Right atrium auricular region (tissue), 2 donors: ENCODE results near the gene PHF19. TPM values are rescaled to one million over a fixed set of nuclear protein-coding genes. Genes with fewer than 3 reads are reported as not detected.
A peak's percentile ranks its signal among the peaks of the same experiment; 100 is the strongest.

Experiments used
- DNase-seq: peaks from one replicate; pipeline ENCODE4 v3.0.0-alpha.2; 2019; ENCODE audit warnings: low spot score
- H3K27ac ChIP-seq, 2 donors: fragments of 200-600 bp; sonication (generic); 1 replicate in 1 of 2; 2 replicates in 1 of 2; pipeline ENCODE4 v1.5.1; 2016 to 2019
- H3K27me3 ChIP-seq, 2 donors: fragments of 200-600 bp; sonication (generic); one replicate each; pipeline versions ENCODE4 v1.5.1 to v1.6.0; 2017 to 2019
- H3K36me3 ChIP-seq: fragments of 200-600 bp; sonication (generic); one replicate; pipeline ENCODE4 v1.5.1; 2016
- H3K4me1 ChIP-seq, 2 donors: fragments of 200-600 bp; sonication (generic); one replicate each; pipeline versions ENCODE4 v1.5.1 to v1.6.0; 2017 to 2019
- H3K4me3 ChIP-seq, 2 donors: fragments of 200-600 bp; sonication (generic); 1 replicate in 1 of 2; 2 replicates in 1 of 2; pipeline ENCODE4 v1.5.1; 2017 to 2019; ENCODE audit warnings: mild to moderate bottlenecking in 1 of 2, moderate library complexity in 1 of 2
- H3K9me3 ChIP-seq, 2 donors: fragments of 200-600 bp; sonication (generic); one replicate each; pipeline ENCODE4 v1.5.1; 2019
- CTCF ChIP-seq, 2 donors: fragments of 200-600 bp; sonication (generic); IDR thresholded peaks; one replicate each; pipeline ENCODE4 v1.5.1; 2019; ENCODE audit warnings: antibody characterized with exemption in 2 of 2
- total RNA-seq, 2 donors: library from RNA; depleted of rRNA; stranded (reverse); fragments of >200 nt; gene quantifications; one replicate each; pipeline ENCODE4 v1.1.0, GENCODE V29; 2016

The PHF19 gene
- total RNA-seq, 2 donors from 2014 or later, result 11.9 to 13.9 TPM

GRCh38 chr9:120841930-120842684, 34.9 kb downstream of the PHF19 start:
- Histone ChIP-seq H3K4me1 (peaks cover 0 to 19% of the 10 kb centered on the region in 2 donors), H3K4me3 (peak overlapping the region; percentile 83 to 90), H3K27me3 (no peaks in the 10 kb centered on the region), H3K36me3 (no peaks in the 10 kb centered on the region), H3K9me3 (no peaks in the 10 kb centered on the region), H3K27ac (peak overlapping the region; percentile 95 to 97)
- DNase-seq, result no peak
- TF ChIP-seq CTCF (IDR thresholded peaks at IDR 0.05), result no peak

DNA sequence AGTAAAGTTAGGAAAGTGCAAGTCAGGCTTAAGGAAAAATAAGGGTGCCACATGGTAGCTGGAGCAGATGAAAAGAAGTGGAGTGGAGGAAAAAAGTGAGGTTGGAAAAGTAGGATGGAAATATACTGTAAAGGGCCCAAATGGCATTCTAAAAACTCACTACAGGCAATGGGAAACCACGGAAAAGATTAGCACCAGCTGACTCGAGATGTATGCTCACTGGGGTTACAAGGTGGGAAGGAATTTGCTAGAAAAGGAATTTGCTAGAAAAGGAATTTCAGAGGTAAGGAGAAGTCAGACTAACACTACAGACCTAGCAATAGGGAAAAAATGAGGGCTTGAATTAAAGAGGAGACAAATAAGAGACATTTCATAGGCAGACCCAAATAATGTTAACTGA, 37.8 kb downstream of the PHF19 start:
- Histone ChIP-seq H3K36me3 (no peaks in the 10 kb centered on the region), H3K27ac (no peak overlapping the region), H3K27me3 (no peaks in the 10 kb centered on the region), H3K4me3 (no peak overlapping the region), H3K4me1 (peaks cover 0 to 19% of the 10 kb centered on the region in 2 donors), H3K9me3 (no peaks in the 10 kb centered on the region)
- DNase-seq, result no peak
- TF ChIP-seq CTCF (IDR thresholded peaks at IDR 0.05), result no peak

DNA sequence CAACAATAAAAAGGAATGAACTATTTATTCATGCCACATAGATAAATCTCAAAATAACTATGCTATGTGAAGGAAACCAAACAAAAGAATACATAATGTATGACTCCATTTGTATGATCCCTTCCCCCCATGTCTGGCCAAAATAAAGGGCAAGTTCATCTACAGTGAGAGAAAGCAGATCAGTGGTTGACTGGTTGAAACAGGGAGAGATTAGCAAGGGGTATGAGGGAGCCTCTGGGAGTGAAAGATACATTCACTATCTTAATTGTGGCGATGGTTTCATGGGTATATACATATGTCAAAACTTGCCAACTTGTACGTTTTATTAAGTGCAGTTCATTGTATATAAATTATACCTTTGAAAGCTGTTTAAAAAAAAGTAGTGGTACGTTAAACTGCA, 39.1 kb downstream of the PHF19 start:
- Histone ChIP-seq H3K4me3 (no peak overlapping the region), H3K27ac (no peak overlapping the region), H3K36me3 (no peaks in the 10 kb centered on the region), H3K4me1 (peaks cover 0 to 12% of the 10 kb centered on the region in 2 donors), H3K27me3 (no peaks in the 10 kb centered on the region), H3K9me3 (no peaks in the 10 kb centered on the region)
- TF ChIP-seq CTCF (IDR thresholded peaks at IDR 0.05), result no peak
- DNase-seq, result no peak

DNA sequence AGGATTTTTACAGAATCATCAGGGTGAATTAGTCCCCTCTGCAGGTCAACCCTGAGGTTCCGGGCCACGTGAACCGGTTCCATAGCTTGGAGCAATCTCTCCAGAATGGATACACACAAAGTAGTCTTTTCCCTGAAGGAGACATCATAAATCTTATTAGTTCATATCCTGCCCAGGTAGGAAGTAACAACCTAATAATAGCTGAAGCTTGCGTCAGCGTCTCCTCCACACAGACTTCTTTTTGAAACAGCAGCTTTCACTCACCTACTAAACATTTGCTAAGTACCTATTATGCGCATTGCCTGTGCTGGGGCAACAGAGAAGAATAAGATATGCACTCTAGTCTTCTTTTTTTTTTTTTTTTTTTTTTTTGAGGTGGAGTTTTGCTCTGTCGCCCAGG, 43.7 kb downstream of the PHF19 start:
- no peaks in the 10 kb centered on the region for H3K4me1 ChIP-seq
- peaks cover 41% of the 10 kb centered on the region for H3K36me3 ChIP-seq
- H3K9me3 ChIP-seq, result no peaks in the 10 kb centered on the region
- H3K27me3 ChIP-seq, result no peaks in the 10 kb centered on the region
- no peak overlapping the region for H3K4me3 ChIP-seq
- DNase-seq, result no peak
- no peak for TF ChIP-seq CTCF (IDR thresholded peaks at IDR 0.05)
- no peak overlapping the region for H3K27ac ChIP-seq

DNA sequence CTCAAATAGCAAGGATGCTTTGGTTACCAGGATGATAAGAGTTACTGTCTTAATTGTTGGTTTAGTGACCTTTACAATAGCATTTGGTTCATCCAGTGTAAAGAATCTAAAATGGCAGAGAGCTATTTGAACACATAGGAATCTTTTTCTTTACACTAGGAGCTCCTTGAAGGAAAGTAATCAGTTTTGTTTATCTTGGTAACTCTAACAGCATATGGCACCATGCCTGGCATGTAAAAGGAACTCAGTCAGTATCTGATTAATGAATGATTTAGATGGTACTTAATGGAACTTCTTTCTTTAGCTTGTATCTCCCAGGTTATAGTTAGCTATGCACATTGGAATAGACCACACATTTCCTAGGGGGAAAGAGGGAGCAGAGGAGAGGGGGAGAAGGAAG, 44.2 kb downstream of the PHF19 start:
- Histone ChIP-seq H3K9me3 (no peaks in the 10 kb centered on the region), H3K27me3 (no peaks in the 10 kb centered on the region), H3K4me3 (no peak overlapping the region), H3K36me3 (peaks cover 41% of the 10 kb centered on the region), H3K27ac (no peak overlapping the region), H3K4me1 (no peaks in the 10 kb centered on the region)
- no peak for DNase-seq
- no peak for TF ChIP-seq CTCF (IDR thresholded peaks at IDR 0.05)

DNA sequence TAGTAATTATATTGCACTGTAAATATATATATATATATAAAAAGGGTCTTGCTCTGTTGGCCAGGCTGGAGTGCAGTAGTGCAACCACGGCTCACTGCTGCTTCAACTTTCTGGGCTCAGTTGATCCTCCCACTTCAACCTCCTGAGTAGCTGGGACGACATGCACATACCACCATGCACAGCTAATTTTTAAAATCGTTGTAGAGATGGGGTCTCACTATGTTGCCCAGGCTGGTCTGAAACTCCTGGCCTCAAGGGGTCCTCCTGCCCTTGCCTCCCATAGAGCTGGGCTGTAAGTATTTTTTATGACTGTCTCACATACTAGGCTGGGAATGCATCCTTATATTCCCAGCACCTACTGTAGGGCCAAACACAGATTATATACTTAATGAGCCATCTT, 46.1 kb downstream of the PHF19 start:
- Histone ChIP-seq H3K36me3 (peaks cover 51% of the 10 kb centered on the region), H3K4me1 (no peaks in the 10 kb centered on the region), H3K27ac (no peak overlapping the region), H3K9me3 (no peaks in the 10 kb centered on the region), H3K27me3 (no peaks in the 10 kb centered on the region), H3K4me3 (no peak overlapping the region)
- no peak for TF ChIP-seq CTCF (IDR thresholded peaks at IDR 0.05)
- DNase-seq, result no peak
